HG02938 (cell line): ENCODE measurements around the gene TAL2.

ENCODE experiments used
- ATAC-seq: cut with Tn5 transposase; IDR thresholded peaks from one replicate; pipeline ENCODE4 v1.9.1; 2021; ENCODE audit warnings: mild to moderate bottlenecking, moderate library complexity; ENCODE audit not compliant: unreplicated experiment

The TAL2 gene

GRCh38 chr9:105673850-105674387, 11.7 kb downstream of the TAL2 start:
- no peak for ATAC-seq

GRCh38 chr9:105676351-105676923, 14.2 kb downstream of the TAL2 start:
- ATAC-seq: no peak

GRCh38 chr9:105678163-105678562, 15.9 kb downstream of the TAL2 start:
- ATAC-seq: no peak

- ATAC-seq: no peak
Measured at GRCh38 chr9:105678781-105679180, 16.5 kb downstream of the TAL2 start.

GRCh38 chr9:105679257-105680022, 17.2 kb downstream of the TAL2 start:
- ATAC-seq: no peak

- ATAC-seq: no peak
Measured at GRCh38 chr9:105681313-105681712, 19.1 kb downstream of the TAL2 start.

- ATAC-seq: no peak
Measured at GRCh38 chr9:105681724-105682123, 19.5 kb downstream of the TAL2 start.

GRCh38 chr9:105683688-105684275, 21.5 kb downstream of the TAL2 start:
- no peak for ATAC-seq

GRCh38 chr9:105686936-105687335, 24.7 kb downstream of the TAL2 start:
- ATAC-seq: no peak

- ATAC-seq: no peak
Measured at GRCh38 chr9:105690742-105691141, 28.5 kb downstream of the TAL2 start.

GRCh38 chr9:105693435-105694189, 31.4 kb downstream of the TAL2 start:
- ATAC-seq: peak; percentile 29

GRCh38 chr9:105694190-105694847, 32.1 kb downstream of the TAL2 start, which contains the start of gene TMEM38B:
Gene TMEM38B, plus strand, starts transcription at chr9:105694541. Its CDS starts 120 bp downstream, at chr9:105694661.
- ATAC-seq: peak; percentile 65

- peak; percentile 66 for ATAC-seq
Measured at GRCh38 chr9:105694848-105695581, 32.8 kb downstream of the TAL2 start.

- no peak for ATAC-seq
Measured at GRCh38 chr9:105696219-105696793, 34.0 kb downstream of the TAL2 start.

GRCh38 chr9:105697871-105698270, 35.6 kb downstream of the TAL2 start:
- ATAC-seq: no peak

GRCh38 chr9:105698348-105698870, 36.2 kb downstream of the TAL2 start:
- no peak for ATAC-seq

GRCh38 chr9:105700668-105701067, 38.4 kb downstream of the TAL2 start:
- ATAC-seq: no peak

GRCh38 chr9:105701145-105701544, 38.9 kb downstream of the TAL2 start:
- ATAC-seq: no peak

GRCh38 chr9:105702207-105702606, 40.0 kb downstream of the TAL2 start:
- no peak for ATAC-seq
